A549 (cell line): ENCODE measurements around the gene PRSS12. TPM values are rescaled to one million over a fixed set of nuclear protein-coding genes. Genes with fewer than 3 reads are reported as not detected.

Experiments
- polyA plus RNA-seq, 4 experiments: library from polyadenylated mRNA; depleted of rRNA in 3 of 4; stranded (reverse); fragments of >200 nt; fragmentation: RNase III in 1 of 4; extraction: RNeasy Plus Mini Kit Qiagen cat#74134 plus additional on column Dnase treatment in 1 of 4; gene quantifications; 2 replicates in 3 of 4; 3 replicates in 1 of 4; pipeline ENCODE4 v1.2.3, GENCODE V29; 2011 to 2017
- small RNA-seq, 6 experiments: library from RNA; depleted of rRNA; stranded (forward); fragments of <200 nt; gene quantifications; one replicate each; pipeline ENCODE3, GENCODE V24; 2012

The PRSS12 gene
- polyA plus RNA-seq, 2 of the 4 experiments (the other 2 are of a cell fraction): 0.34 to 0.36 TPM

Small RNA genes lying within 50 kb of the gene (small RNA-seq; reads per million reads assigned to genes)
- gene SNORA24: 0 reads per million in 6 experiments
